C4-2B (cell line): ENCODE results near the gene CDK14.
"Not testable (repeated sequence)": the region's sequence is repeated elsewhere in the genome, so short reads cannot be mapped to it uniquely, and the experiment has no call there.

Experiments used
- CTCF ChIP-seq: fragments of 450-650 bp; conservative IDR thresholded peaks from 2 replicates; pipeline ENCODE4 v1.5.1; 2017; ENCODE audit warnings: mild to moderate bottlenecking
- ZFX ChIP-seq: fragments of 450-650 bp; IDR thresholded peaks from 2 replicates; pipeline ENCODE4 v1.6.1; 2017

GRCh38 chr7:90815552-90815951, 219.4 kb downstream of the CDK14 start:
- not testable (repeated sequence) for TF ChIP-seq ZFX, CTCF
